Gastroesophageal sphincter (tissue), 3 donors: ENCODE results near the gene MAP4K2.

Source experiments
- CTCF ChIP-seq, 4 experiments: fragments of 200-600 bp in 2 of 4; fragments of 450-650 bp in 2 of 4; sonication (generic) in 1 of 4; IDR thresholded peaks; one replicate each; pipeline ENCODE4 v1.5.1; 2017 to 2019; ENCODE audit warnings: antibody characterized with exemption in 4 of 4, mild to moderate bottlenecking in 2 of 4, moderate library complexity in 2 of 4
- POLR2A ChIP-seq, 2 donors: fragments of 450-650 bp; IDR thresholded peaks; one replicate each; pipeline ENCODE4 v1.6.1; 2017; ENCODE audit warnings: antibody characterized with exemption in 2 of 2, mild to moderate bottlenecking in 2 of 2, moderate library complexity in 1 of 2
- POLR2AphosphoS5 ChIP-seq: sonication (generic); formaldehyde crosslinking; IDR thresholded peaks from one replicate; pipeline ENCODE4 v1.6.1; 2017; ENCODE audit warnings: antibody characterized with exemption

- TF ChIP-seq POLR2AphosphoS5 (no peak), CTCF (IDR thresholded peaks at IDR 0.05) (no peak), POLR2A (IDR thresholded peaks at IDR 0.05) (no peak)
Observed at GRCh38 chr11:64765851-64766665, 37.0 kb downstream of the MAP4K2 start.
